HepG2 (cell line): ENCODE data around the gene GMEB2. TPM values are rescaled to one million over a fixed set of nuclear protein-coding genes. Genes with fewer than 3 reads are reported as not detected.

ENCODE experiments used
- ELF1 ChIP-seq: sonication (generic); formaldehyde crosslinking; IDR thresholded peaks from 2 replicates; pipeline ENCODE4 v1.4.0; 2020; ENCODE audit warnings: missing genetic modification reagents
- FIP1L1 ChIP-seq: fragments of 200-400 bp; formaldehyde crosslinking; IDR thresholded peaks from 2 replicates; pipeline ENCODE4 v1.6.1; 2018; ENCODE audit warnings: low read depth, mild to moderate bottlenecking, low read length, moderate library complexity, borderline replicate concordance; ENCODE audit not compliant: insufficient read depth
- FOXC1 ChIP-seq: sonication (generic); formaldehyde crosslinking; IDR thresholded peaks from 2 replicates; pipeline ENCODE4 v1.8.0; 2022; ENCODE audit warnings: mild to moderate bottlenecking, missing genetic modification reagents, borderline replicate concordance
- FOXJ3 ChIP-seq: sonication (generic); formaldehyde crosslinking; IDR thresholded peaks from 2 replicates; pipeline ENCODE4 v1.4.0; 2020; ENCODE audit warnings: missing genetic modification reagents, mild to moderate bottlenecking, borderline replicate concordance
- HMG20A ChIP-seq: IDR thresholded peaks from 2 replicates; pipeline ENCODE4 v1.6.1; 2016; ENCODE audit warnings: borderline replicate concordance
- JARID2 ChIP-seq: sonication (generic); formaldehyde crosslinking; IDR thresholded peaks from 2 replicates; pipeline ENCODE4 v1.8.1; 2023; ENCODE audit warnings: missing genetic modification reagents, inconsistent platforms; ENCODE audit not compliant: insufficient replicate concordance
- KAT8 ChIP-seq: IDR thresholded peaks from 2 replicates; pipeline ENCODE4 v1.6.1; 2016; ENCODE audit warnings: missing genetic modification reagents, missing compliant biosample characterization
- MAFK ChIP-seq, 2 experiments: IDR thresholded peaks in 1 of 2; conservative IDR thresholded peaks in 1 of 2; 2 replicates each; pipeline ENCODE4 v1.6.1; 2011; ENCODE audit warnings: improper control_type of control experiment in 2 of 2, low read length in 2 of 2
- PAX8 ChIP-seq: sonication (generic); formaldehyde crosslinking; IDR thresholded peaks from 2 replicates; pipeline ENCODE4 v1.8.0; 2022; ENCODE audit warnings: mild to moderate bottlenecking, missing genetic modification reagents, borderline replicate concordance
- RCOR2 ChIP-seq: IDR thresholded peaks from 2 replicates; pipeline ENCODE4 v1.6.1; 2016; ENCODE audit warnings: missing biosample characterization, missing genetic modification reagents
- SIN3B ChIP-seq: fragments of 150-350 bp; IDR thresholded peaks from 2 replicates; pipeline ENCODE4 v1.6.1; 2014; ENCODE audit warnings: low read length
- SNAPC2 ChIP-seq: sonication (generic); formaldehyde crosslinking; IDR thresholded peaks from 2 replicates; pipeline ENCODE4 v1.8.1; 2022; ENCODE audit warnings: mild to moderate bottlenecking, missing genetic modification reagents
- SRSF4 ChIP-seq: fragments of 200-400 bp; formaldehyde crosslinking; IDR thresholded peaks from one replicate; pipeline ENCODE4 v1.6.1; 2018; ENCODE audit warnings: mild to moderate bottlenecking, low read depth, low read length, moderate library complexity; ENCODE audit not compliant: poor library complexity, severe bottlenecking
- XBP1 ChIP-seq: sonication (generic); formaldehyde crosslinking; IDR thresholded peaks from 2 replicates; pipeline ENCODE4 v1.5.0; 2020; ENCODE audit warnings: missing genetic modification reagents
- ZNF12 ChIP-seq: sonication (generic); formaldehyde crosslinking; IDR thresholded peaks from 2 replicates; pipeline ENCODE4 v1.5.0; 2020; ENCODE audit warnings: missing genetic modification reagents
- ZNF17 ChIP-seq: sonication (generic); formaldehyde crosslinking; IDR thresholded peaks from 2 replicates; pipeline ENCODE4 v1.5.0; 2020; ENCODE audit warnings: mild to moderate bottlenecking, missing genetic modification reagents
- ZNF337 ChIP-seq: sonication (generic); formaldehyde crosslinking; IDR thresholded peaks from 2 replicates; pipeline ENCODE4 v1.5.1; 2020; ENCODE audit warnings: missing genetic modification reagents, low read depth, mild to moderate bottlenecking, borderline replicate concordance
- ZNF7 ChIP-seq: IDR thresholded peaks from 2 replicates; pipeline ENCODE4 v1.6.1; 2016; ENCODE audit warnings: missing biosample characterization, missing genetic modification reagents
- ZNF724P ChIP-seq: sonication (generic); formaldehyde crosslinking; IDR thresholded peaks from 2 replicates; pipeline ENCODE4 v1.8.0; 2022; ENCODE audit warnings: missing genetic modification reagents, borderline replicate concordance
- ZNF737 ChIP-seq: sonication (generic); formaldehyde crosslinking; IDR thresholded peaks from 2 replicates; pipeline ENCODE4 v1.5.0; 2020; ENCODE audit warnings: missing genetic modification reagents, mild to moderate bottlenecking, borderline replicate concordance
- polyA plus RNA-seq, 8 experiments: library from polyadenylated mRNA; depleted of rRNA in 3 of 8; stranded (reverse) in 7 of 8; unstranded in 1 of 8; fragments of >200 nt; fragmentation: Illumina TruSeq in 4 of 8; extraction: Trizol in 4 of 8; gene quantifications; 2 replicates each; pipeline versions ENCODE4 v1.2.1 to v1.2.3, GENCODE V29; 2011 to 2016; ENCODE audit warnings: low read depth in 4 of 8, missing spikeins in 1 of 8, mixed read lengths in 1 of 8; ENCODE audit not compliant: insufficient read depth in 1 of 8
- total RNA-seq, 5 experiments: library from RNA; depleted of rRNA; stranded (reverse); fragments of >200 nt; fragmentation: Illumina TruSeq; extraction: Trizol; gene quantifications; 2 replicates each; pipeline ENCODE4 v1.2.3, GENCODE V29; 2016; ENCODE audit warnings: low read depth in 1 of 5
- TF ChIP-seq, protein P1 (sequence below): IDR thresholded peaks from 2 replicates; pipeline ENCODE4 v1.6.1; 2012; ENCODE audit warnings: low read length, improper control_type of control experiment
- TF ChIP-seq, protein P2 (sequence below): IDR thresholded peaks from 2 replicates; pipeline ENCODE4 v1.6.1; 2018; ENCODE audit warnings: missing genetic modification reagents
- TF ChIP-seq, protein P3 (sequence below): IDR thresholded peaks from 2 replicates; pipeline ENCODE4 v1.6.1; 2016; ENCODE audit warnings: missing genetic modification reagents, missing compliant biosample characterization
- TF ChIP-seq, protein P4 (sequence below): sonication (generic); formaldehyde crosslinking; IDR thresholded peaks from 2 replicates; pipeline ENCODE4 v1.8.0; 2022; ENCODE audit warnings: mild to moderate bottlenecking, missing genetic modification reagents, borderline replicate concordance

GMEB2 gene
- total and polyA plus RNA-seq, 2 of the 13 experiments (the other 11 are each of a cell fraction or from before 2014, with no cell fraction given), result 10.6 to 12.4 TPM

DNA sequence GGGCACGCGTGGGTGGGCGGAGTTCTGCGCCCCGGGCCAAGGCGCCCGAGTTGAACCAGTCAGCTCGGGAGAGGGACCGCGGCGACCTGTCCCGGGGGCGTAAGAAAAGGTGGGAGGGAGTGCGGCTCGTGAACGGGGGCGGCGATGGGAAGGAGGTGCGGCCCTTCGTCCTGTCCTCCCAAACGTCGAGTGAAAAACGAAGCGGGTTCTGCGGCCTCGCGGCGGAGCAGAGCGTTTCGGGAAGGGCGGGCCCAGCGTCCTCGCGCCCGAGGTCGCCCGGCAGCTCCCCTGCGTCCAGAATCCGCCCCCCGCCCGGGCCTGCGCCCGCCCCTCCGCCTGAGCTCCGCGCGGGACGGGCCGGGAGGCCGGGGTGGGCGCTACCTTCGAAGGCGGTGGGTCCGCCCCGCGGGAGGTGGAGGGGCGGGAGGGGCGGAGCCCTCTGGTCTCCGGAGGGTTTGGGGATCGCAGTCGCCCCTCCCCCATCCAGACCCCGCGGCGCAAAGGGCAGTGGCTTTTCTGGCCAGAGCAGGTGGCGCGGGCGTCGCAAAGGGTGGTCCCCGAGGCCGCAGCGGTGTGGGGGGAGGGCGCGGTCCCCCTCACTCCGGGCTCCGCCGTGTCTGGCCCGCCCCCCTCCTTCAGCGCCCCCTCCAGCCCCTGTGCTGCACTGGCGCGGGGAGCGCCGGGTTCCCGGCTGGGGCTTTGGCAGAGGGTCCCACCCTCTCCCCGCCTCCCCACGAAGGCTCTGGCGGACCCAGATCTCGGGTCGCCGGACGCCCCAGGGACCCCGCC, 25.5 kb upstream of the GMEB2 start (continued):
- TF ChIP-seq, protein P1, sequence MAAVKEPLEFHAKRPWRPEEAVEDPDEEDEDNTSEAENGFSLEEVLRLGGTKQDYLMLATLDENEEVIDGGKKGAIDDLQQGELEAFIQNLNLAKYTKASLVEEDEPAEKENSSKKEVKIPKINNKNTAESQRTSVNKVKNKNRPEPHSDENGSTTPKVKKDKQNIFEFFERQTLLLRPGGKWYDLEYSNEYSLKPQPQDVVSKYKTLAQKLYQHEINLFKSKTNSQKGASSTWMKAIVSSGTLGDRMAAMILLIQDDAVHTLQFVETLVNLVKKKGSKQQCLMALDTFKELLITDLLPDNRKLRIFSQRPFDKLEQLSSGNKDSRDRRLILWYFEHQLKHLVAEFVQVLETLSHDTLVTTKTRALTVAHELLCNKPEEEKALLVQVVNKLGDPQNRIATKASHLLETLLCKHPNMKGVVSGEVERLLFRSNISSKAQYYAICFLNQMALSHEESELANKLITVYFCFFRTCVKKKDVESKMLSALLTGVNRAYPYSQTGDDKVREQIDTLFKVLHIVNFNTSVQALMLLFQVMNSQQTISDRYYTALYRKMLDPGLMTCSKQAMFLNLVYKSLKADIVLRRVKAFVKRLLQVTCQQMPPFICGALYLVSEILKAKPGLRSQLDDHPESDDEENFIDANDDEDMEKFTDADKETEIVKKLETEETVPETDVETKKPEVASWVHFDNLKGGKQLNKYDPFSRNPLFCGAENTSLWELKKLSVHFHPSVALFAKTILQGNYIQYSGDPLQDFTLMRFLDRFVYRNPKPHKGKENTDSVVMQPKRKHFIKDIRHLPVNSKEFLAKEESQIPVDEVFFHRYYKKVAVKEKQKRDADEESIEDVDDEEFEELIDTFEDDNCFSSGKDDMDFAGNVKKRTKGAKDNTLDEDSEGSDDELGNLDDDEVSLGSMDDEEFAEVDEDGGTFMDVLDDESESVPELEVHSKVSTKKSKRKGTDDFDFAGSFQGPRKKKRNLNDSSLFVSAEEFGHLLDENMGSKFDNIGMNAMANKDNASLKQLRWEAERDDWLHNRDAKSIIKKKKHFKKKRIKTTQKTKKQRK, result no peak
- TF ChIP-seq FOXJ3 (CRISPR knock-in tag), result no peak
- no peak for TF ChIP-seq FIP1L1
- TF ChIP-seq, protein P2, sequence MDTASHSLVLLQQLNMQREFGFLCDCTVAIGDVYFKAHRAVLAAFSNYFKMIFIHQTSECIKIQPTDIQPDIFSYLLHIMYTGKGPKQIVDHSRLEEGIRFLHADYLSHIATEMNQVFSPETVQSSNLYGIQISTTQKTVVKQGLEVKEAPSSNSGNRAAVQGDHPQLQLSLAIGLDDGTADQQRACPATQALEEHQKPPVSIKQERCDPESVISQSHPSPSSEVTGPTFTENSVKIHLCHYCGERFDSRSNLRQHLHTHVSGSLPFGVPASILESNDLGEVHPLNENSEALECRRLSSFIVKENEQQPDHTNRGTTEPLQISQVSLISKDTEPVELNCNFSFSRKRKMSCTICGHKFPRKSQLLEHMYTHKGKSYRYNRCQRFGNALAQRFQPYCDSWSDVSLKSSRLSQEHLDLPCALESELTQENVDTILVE (CRISPR knock-in tag), result no peak
- TF ChIP-seq, protein P3, sequence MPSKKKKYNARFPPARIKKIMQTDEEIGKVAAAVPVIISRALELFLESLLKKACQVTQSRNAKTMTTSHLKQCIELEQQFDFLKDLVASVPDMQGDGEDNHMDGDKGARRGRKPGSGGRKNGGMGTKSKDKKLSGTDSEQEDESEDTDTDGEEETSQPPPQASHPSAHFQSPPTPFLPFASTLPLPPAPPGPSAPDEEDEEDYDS, result 0 out of 2 replicates have a peak, but pooled peaks have one; percentile 16
- no peak for TF ChIP-seq ELF1 (CRISPR knock-in tag)
- no peak for TF ChIP-seq RCOR2 (CRISPR knock-in tag)
- no peak for TF ChIP-seq JARID2 (CRISPR knock-in tag)
- peak; percentile 87; the same call in 1 of the 2 replicates for TF ChIP-seq ZNF724P (CRISPR knock-in tag)
- no peak for TF ChIP-seq ZNF337 (CRISPR knock-in tag)
- no peak for TF ChIP-seq ZNF737 (CRISPR knock-in tag)
- TF ChIP-seq SNAPC2 (CRISPR knock-in tag), result no peak
- no peak for TF ChIP-seq SIN3B
- TF ChIP-seq, protein P4, sequence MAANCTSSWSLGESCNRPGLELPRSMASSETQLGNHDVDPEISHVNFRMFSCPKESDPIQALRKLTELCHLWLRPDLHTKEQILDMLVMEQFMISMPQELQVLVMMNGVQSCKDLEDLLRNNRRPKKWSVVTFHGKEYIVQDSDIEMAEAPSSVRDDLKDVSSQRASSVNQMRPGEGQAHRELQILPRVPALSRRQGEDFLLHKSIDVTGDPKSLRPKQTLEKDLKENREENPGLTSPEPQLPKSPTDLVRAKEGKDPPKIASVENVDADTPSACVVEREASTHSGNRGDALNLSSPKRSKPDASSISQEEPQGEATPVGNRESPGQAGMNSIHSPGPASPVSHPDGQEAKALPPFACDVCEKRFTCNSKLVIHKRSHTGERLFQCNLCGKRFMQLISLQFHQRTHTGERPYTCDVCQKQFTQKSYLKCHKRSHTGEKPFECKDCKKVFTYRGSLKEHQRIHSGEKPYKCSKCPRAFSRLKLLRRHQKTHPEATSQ, result peak; percentile 57; the same call in 1 of the 2 replicates
- TF ChIP-seq MAFK (conservative IDR thresholded peaks at IDR 0.05 in 1 of 2, IDR thresholded peaks at IDR 0.05 in 1 of 2; ENCODE audit: low read length in 2 of 2), result no peak
- TF ChIP-seq FOXC1, result 0 out of 2 replicates have a peak, but pooled peaks have one; percentile 46
- TF ChIP-seq ZNF17, result no peak
- no peak for TF ChIP-seq KAT8 (CRISPR knock-in tag)
- TF ChIP-seq HMG20A (CRISPR knock-in tag), result no peak
- TF ChIP-seq ZNF12 (CRISPR knock-in tag), result no peak
- no peak for TF ChIP-seq ZNF7 (CRISPR knock-in tag)
- no peak for TF ChIP-seq XBP1 (CRISPR knock-in tag)
- no peak for TF ChIP-seq SRSF4
- no peak; the same call in 1 of the 2 replicates for TF ChIP-seq PAX8 (CRISPR knock-in tag)
